HG02759 (cell line): Measurements from ENCODE around the gene ZFP92.
A peak's percentile ranks its signal among the peaks of the same experiment; 100 is the strongest.

ENCODE experiments used
- ATAC-seq: cut with Tn5 transposase; IDR thresholded peaks from one replicate; pipeline ENCODE4 v1.9.1; 2021; ENCODE audit warnings: mild to moderate bottlenecking, moderate library complexity; ENCODE audit not compliant: unreplicated experiment

ZFP92 gene, protein sequence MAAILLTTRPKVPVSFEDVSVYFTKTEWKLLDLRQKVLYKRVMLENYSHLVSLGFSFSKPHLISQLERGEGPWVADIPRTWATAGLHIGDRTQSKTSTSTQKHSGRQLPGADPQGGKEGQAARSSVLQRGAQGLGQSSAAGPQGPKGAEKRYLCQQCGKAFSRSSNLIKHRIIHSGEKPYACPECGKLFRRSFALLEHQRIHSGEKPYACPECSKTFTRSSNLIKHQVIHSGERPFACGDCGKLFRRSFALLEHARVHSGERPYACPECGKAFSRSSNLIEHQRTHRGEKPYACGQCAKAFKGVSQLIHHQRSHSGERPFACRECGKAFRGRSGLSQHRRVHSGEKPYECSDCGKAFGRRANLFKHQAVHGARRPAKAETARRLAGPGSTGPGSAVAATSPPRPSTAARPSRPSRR

DNA sequence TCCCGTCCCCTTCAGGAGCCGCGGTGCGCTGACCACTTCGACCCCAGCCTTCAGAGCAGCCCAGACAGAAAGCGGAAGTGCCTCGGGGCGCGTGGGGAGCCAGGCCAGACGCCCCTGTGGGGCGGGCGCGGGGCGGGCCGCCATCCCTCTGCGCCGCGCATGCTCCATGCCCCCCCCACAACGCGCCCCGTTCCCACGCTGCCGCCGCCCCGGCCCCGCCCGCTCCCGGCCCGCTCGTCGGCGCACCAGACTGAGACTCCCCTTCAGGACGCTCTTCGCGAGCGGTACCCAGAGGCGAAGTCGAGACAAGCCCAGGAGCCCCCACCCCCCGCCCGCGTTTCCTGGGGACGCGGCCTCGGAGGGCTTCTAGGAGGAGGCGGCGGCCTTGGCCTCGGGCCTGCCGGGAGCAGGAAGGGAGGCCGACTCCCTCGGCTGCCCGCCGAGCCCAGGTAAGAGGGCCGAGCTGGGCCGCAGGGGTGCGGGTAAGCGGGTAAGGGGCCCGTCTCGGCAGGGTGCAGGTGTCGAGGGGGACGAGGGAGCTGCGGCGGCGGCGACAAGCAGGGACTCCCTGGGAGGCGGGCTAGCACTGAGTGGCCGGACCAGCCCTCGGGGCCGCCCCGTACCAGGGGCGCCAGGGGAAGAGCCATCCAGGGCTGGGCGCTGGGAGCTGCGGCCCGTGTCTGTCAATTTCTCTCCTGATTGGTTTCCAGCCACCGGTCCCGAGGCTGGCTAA lies at the start of gene ZFP92:
Gene ZFP92, plus strand, starts transcription at position 218 of the 733 bp plus-strand sequence. CDS start 6,851 bp downstream, outside the sequence.
- ATAC-seq, result peak; percentile 84

GRCh38 chrX:153361781-153362397 lies 49.4 kb upstream of the ZFP92 start:
- no peak for ATAC-seq

DNA sequence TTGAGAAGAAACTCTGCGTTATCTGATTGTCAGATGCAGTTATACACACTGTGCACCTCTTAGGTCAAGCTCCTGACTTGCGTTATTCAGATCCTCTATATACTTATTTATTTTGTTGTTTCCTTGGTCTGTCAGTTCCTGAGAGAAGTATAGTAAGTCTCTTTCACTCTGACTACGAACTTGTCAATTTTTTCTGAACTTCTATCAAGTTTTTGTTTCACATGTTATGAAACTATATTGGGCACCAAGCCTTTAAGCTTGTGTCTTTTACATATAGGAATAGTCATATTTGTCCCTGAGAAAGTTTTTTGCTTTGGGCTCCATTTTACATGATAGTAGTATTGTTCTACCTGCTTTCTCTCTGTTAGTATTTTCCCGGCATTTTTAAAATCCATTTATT lies 45.6 kb upstream of the ZFP92 start:
- no peak for ATAC-seq

DNA sequence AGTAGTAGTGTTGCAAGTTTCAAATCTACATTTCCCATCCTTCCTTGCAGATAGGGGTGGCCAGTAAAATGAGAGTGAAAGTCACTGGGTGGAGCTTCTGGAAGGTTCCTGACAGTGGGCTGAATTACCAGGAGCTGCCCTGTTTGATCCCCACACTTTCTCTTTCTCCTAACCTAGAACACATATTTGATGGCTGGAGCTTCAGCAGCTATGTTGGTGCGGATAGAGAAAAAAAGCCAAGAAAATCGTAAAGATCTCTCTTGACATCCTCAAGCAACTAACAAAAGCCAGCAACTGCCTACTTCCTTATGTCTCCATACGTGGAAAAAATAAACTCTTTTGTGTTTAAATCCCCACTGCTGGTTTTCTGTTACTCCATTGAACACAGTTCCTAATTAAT lies 45.2 kb upstream of the ZFP92 start:
- ATAC-seq, result no peak

DNA sequence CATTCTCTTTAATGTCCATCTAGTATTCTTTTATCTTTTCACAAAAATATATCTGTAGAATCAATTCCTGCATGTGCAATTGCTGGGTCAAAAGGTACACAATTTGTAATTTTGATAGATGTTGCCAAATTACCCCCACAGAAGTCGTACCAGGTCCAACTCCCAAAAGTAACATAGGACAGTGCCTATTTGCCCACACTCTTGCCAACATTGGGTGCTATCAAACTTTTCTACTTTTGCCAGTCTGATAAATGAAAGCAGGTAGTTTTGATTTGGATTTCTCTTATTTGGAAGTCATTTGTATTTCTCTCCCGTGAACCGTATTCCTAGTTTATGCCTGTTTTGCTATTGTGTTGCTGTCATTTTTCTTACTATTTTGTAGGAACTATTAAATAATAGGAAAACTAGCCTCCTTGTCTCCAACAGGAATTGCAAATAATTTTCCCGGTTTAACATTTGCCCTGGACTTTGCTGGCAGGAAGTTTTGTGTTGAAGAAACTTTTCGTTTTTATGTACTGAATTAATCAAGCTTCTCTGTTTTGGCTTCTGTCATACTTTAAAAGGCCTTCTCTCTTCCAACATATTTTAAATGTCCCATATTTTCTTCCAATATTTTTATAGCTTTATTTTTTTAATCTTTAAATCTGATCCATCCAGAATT lies 44.3 kb upstream of the ZFP92 start:
- no peak for ATAC-seq

DNA sequence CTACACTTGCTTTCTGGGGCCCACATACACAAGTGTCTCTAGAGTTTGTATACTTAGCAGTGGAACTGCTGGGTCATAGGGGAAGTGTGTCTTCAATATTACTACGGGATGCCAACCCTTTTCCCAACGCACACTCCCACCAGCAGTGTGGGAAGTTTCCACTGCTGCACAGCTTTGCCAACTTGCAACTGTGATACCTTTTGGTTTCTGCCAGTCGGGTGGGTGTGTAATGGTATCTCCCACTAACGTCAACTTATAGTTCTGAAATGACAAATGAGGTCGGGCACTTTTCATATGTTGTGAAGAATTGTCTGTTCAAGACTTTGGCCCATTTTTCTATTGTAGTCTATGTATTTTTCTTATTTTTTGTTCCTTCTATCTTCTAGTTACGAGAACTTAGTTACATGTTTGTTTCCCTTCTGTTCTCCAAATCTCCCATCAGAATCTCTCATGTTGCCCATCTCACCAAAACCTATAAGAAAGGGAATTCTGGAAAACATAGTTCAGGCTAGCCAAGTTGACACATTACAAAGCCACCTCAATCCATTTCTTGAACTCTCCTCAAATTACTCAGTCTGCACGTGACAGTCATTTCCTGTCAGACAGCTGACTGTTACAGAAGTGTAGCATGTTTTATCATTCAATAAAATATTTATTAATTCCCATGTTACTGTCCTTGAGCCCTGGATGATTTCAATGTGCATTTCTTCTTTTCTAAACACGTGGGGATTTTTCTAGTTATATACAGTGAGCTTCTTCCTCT lies 40.8 kb upstream of the ZFP92 start:
- no peak for ATAC-seq

- ATAC-seq, result no peak
Observed at GRCh38 chrX:153371256-153371655, 40.0 kb upstream of the ZFP92 start.

DNA sequence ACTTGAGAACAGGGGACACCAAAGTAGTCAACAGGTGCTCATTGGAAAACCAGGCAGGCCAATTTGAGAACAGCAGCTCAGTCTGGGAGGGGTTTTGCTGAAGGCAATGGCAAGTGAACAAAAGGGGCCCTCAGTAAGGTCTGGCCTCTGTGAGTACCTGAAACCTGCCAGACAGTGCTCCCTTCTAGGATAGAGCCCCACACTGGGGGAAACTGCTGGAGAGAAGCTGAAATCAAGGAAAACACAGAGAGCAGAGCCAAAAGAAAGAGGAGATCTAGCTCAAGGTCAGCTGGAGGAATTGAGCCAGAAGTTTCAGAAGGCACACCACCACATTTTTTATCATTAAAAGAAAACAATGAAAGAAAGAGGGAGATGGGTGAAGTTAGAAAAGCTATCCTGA lies 38.3 kb upstream of the ZFP92 start:
- no peak for ATAC-seq

- no peak for ATAC-seq
Observed at GRCh38 chrX:153374426-153374825, 36.8 kb upstream of the ZFP92 start.

DNA sequence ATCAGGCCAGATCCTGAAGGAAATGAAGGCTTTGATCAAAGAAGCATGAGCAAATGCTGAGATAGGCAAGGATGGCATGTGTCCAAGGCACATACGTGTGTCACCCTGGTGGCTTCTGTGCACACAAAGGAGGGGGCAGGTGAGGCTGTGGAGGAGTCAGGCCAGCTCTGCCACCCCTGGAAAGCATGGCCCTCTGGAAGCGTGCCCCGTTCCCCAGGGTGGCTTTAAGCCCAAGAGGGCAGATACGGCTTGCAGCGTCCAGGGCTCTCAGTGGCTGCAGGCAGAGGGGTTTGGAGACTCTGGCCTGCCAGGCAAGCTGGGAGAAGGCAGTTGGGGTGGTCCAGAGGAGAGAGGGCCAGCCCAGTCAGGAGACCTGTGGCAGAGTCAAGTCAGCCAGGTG lies 35.7 kb upstream of the ZFP92 start:
- ATAC-seq, result no peak

DNA sequence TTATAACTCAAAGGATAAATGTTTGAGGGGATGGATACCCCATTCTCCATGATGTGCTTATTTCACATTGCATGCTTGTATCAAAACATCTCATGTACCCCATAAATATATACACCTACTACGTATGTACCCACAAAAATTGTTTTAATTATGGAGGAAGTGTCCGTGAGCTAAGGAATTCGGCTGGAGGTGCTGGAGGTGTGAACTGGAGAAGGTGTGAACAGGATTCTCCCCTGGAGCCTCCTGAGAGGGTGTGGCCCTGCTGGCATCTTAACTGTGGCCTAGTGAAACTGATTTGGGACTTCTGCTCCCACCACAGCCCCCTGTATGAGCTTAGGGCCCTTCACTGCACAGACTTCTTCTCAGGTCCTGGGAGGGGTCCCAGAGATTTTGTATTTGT lies 33.5 kb upstream of the ZFP92 start:
- ATAC-seq, result no peak

DNA sequence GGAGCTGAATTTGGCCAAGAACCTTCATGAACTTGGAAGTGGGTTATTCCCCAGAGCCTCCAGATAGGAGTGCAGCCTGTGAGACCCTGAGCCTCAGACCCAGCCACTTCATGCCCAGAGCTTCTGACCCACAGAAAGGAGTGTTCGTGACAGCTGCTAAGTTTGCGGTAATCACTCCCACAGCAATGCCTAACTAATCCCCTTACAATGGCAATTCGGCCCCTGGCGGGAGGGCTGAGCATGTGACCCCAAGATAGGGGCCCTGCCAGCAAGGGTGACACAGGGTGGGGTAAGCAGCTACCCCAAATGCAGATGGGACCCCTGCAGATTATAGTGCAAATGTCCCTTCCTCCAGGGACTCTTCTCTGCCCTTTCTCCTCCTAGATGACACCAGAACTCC lies 32.7 kb upstream of the ZFP92 start:
- ATAC-seq, result no peak

DNA sequence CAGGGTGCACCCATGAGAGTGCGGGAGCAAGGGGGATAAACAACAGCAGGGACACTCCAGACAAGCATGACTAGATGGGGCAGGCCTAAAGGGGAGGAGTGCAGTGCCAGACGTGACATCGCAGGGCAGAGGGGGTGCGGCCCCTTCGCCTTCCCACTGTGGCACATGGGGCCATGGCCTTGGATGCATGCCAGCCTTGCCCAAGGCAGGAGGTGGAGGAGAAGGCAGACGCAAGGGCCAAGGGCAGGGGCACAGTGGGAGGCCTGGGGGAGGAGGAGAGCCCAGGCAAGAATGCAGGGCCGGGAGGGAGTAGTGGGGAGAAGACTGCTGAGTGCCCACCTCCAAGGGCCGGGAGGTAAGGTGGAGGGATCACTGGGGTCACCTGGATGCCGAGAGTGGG lies 31.8 kb upstream of the ZFP92 start:
- no peak for ATAC-seq

DNA sequence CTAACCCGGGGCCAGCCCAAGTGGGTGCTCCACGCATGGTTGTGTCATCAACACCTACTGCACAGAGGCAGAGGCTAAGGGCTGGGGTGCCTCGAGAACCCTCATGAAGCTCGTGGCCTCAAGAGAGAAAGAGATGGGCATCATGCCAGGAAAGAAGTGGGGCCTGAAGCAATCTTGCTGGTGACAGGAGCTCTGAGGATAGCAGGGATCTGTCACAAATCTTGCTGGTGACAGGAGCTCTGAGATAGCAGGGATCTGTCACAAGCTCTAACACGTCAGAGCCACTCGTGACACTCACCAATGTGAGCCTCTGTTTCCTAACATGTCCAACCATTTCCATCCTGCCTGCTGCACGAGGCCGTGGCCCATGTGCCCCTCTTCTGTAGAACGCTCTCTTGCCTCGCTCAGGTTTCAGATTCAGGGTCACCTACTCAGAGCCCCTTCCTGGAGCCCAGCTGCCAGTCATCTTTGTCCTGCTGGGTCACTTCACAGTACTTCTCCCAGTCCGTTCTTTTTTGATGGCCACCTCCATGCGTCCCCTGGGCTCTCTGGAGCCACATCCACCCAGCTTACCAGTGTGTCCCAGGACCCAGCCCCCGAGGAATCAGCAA lies 31.2 kb upstream of the ZFP92 start:
- ATAC-seq, result no peak

- no peak for ATAC-seq
Observed at GRCh38 chrX:153380691-153381090, 30.6 kb upstream of the ZFP92 start.

GRCh38 chrX:153381684-153382532 lies 29.4 kb upstream of the ZFP92 start:
- no peak for ATAC-seq

DNA sequence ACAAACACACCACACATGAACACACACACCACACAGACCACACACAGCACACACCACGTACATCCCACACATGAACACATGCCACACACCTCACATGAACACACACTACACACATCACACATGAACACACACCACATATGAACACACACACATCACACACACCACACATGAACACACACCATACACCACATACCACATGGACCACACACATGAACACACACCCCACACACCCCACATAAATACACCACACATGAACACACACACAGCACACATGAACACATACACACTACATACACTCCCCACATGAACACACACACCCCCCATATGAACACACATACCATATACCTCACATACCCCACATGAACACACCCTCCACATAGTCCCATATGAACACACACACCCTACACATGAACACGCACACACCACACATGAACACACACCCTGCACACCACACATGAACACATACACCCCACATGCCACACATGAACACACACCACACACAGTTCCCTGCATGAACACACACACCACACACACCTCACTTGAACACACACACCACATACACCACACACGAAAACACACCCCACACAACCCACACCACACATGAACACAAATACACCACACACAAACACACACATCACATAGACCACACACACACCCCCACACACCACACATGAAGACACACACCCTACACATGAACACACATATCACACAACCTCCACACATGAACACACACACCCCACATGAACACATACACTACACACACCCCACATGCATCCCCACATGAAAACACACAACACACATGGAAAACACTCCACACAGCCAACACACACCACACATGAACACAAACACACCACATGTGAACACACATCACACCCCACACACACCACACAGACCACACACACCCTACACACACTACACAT lies 28.4 kb upstream of the ZFP92 start:
- no peak for ATAC-seq

DNA sequence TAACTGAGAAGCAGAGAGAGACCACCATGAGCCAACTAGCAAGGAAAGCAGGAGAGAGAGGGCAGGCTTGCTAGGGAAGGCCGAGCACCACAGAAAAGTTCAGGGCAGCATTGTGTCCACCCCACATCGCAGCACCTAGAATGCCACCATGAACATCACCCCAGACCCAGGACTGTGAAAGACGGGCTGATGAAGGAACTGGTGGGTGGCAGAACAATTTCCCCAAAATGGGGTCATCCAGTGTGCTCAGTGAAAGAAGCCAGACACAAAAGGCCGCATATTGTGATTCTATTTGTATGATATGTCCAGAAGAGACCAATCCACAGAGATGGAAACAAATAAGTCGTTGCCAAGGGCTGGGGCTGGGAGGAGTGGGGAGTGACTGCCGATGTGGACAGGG lies 26.9 kb upstream of the ZFP92 start:
- ATAC-seq, result no peak
